K562 (cell line): Measurements from ENCODE around the gene CUTA. TPM values are rescaled to one million over a fixed set of nuclear protein-coding genes. Genes with fewer than 3 reads are reported as not detected.

Experiments
- ARHGAP35 ChIP-seq: fragments of 450-650 bp; IDR thresholded peaks from 2 replicates; pipeline ENCODE4 v1.6.1; 2018; ENCODE audit not compliant: partially characterized antibody
- DNMT1 ChIP-seq: fragments of 450-650 bp; IDR thresholded peaks from 2 replicates; pipeline ENCODE4 v1.6.1; 2016; ENCODE audit warnings: antibody characterized with exemption, mild to moderate bottlenecking
- FOXO4 ChIP-seq: fragments of 450-650 bp; formaldehyde crosslinking; IDR thresholded peaks from 2 replicates; pipeline ENCODE4 v1.4.0; 2020; ENCODE audit warnings: mild to moderate bottlenecking, moderate library complexity
- GTF2F1 ChIP-seq: IDR thresholded peaks from 2 replicates; pipeline ENCODE4 v1.6.1; 2011; ENCODE audit warnings: low read depth, low read length, improper control_type of control experiment
- HBP1 ChIP-seq: fragments of 450-650 bp; formaldehyde crosslinking; IDR thresholded peaks from 2 replicates; pipeline ENCODE4 v1.4.0; 2022; ENCODE audit warnings: missing genetic modification characterization
- HMGN3 ChIP-seq: IDR thresholded peaks from 2 replicates; pipeline ENCODE4 v1.6.1; 2011; ENCODE audit warnings: borderline replicate concordance, low read depth, mild to moderate bottlenecking, mixed read lengths, low read length; ENCODE audit not compliant: insufficient read length; ENCODE audit errors: extremely low read depth
- IRF2 ChIP-seq: sonication (generic); formaldehyde crosslinking; IDR thresholded peaks from 2 replicates; pipeline ENCODE4 v1.8.1; 2022; ENCODE audit warnings: mild to moderate bottlenecking, missing genetic modification reagents
- JUN ChIP-seq, 2 experiments: sonication (generic) in 1 of 2; formaldehyde crosslinking in 1 of 2; IDR thresholded peaks; 2 replicates each; pipeline versions ENCODE4 v1.6.1 to v1.8.0; 2012 to 2022; ENCODE audit warnings: borderline replicate concordance in 2 of 2, mild to moderate bottlenecking in 2 of 2, improper control_type of control experiment in 1 of 2, low read depth in 1 of 2, low read length in 1 of 2, missing genetic modification reagents in 1 of 2
- MED1 ChIP-seq: sonication (generic); formaldehyde crosslinking; IDR thresholded peaks from 2 replicates; pipeline ENCODE4 v1.8.1; 2023; ENCODE audit warnings: missing genetic modification reagents, borderline replicate concordance
- PHF20 ChIP-seq: fragments of 450-650 bp; IDR thresholded peaks from 2 replicates; pipeline ENCODE4 v1.6.1; 2018; ENCODE audit not compliant: partially characterized antibody
- POLR2AphosphoS2 ChIP-seq: IDR thresholded peaks from 2 replicates; pipeline ENCODE4 v1.6.1; 2012; ENCODE audit warnings: low read length, improper control_type of control experiment
- POLR2G ChIP-seq: fragments of 200-400 bp; formaldehyde crosslinking; IDR thresholded peaks from 2 replicates; pipeline ENCODE4 v1.6.1; 2017; ENCODE audit warnings: low read depth, mild to moderate bottlenecking, antibody characterized with exemption, low read length, moderate library complexity
- RAD51 ChIP-seq: fragments of 450-650 bp; IDR thresholded peaks from 2 replicates; pipeline ENCODE4 v1.7.1; 2016; ENCODE audit warnings: low read depth, mild to moderate bottlenecking, borderline replicate concordance
- RBFOX2 ChIP-seq: fragments of 200-400 bp; formaldehyde crosslinking; IDR thresholded peaks from 2 replicates; pipeline ENCODE4 v1.6.1; 2017; ENCODE audit warnings: low read depth, mild to moderate bottlenecking, low read length, moderate library complexity
- SAFB ChIP-seq: fragments of 200-400 bp; formaldehyde crosslinking; IDR thresholded peaks from 2 replicates; pipeline ENCODE4 v1.6.1; 2017; ENCODE audit warnings: low read depth, low read length, borderline replicate concordance
- SIN3A ChIP-seq, 2 experiments: fragments of 150-350 bp in 1 of 2; IDR thresholded peaks; 2 replicates each; pipeline ENCODE4 v1.6.1; 2011 to 2016; ENCODE audit warnings: borderline replicate concordance in 2 of 2, low read depth in 2 of 2, low read length in 2 of 2, mild to moderate bottlenecking in 2 of 2, moderate library complexity in 2 of 2; ENCODE audit not compliant: control insufficient read depth in 1 of 2
- SMARCA4 ChIP-seq: fragments of 450-650 bp; IDR thresholded peaks from 2 replicates; pipeline ENCODE4 v1.6.1; 2016
- SMARCA5 ChIP-seq: fragments of 450-650 bp; IDR thresholded peaks from 2 replicates; pipeline ENCODE4 v1.6.1; 2016
- STAT5B ChIP-seq: fragments of 250-450 bp; sonication (Bioruptor Pico); IDR thresholded peaks from 2 replicates; pipeline ENCODE4 v1.8.0; 2021; ENCODE audit warnings: mild to moderate bottlenecking, inconsistent platforms
- U2AF1 ChIP-seq: fragments of 200-400 bp; formaldehyde crosslinking; optimal IDR thresholded peaks from 2 replicates; pipeline ENCODE3; 2017; ENCODE audit warnings: mild to moderate bottlenecking, low read depth, low read length, moderate library complexity
- USF1 ChIP-seq: sonication (generic); formaldehyde crosslinking; IDR thresholded peaks from 2 replicates; pipeline ENCODE4 v1.9.0; 2022; ENCODE audit warnings: mild to moderate bottlenecking, missing genetic modification reagents
- XRCC4 ChIP-seq: IDR thresholded peaks from one replicate; pipeline ENCODE4 v1.6.1; 2011; ENCODE audit not compliant: insufficient read depth, insufficient read length; ENCODE audit errors: extremely low read depth
- ZBTB7A ChIP-seq: IDR thresholded peaks from 2 replicates; pipeline ENCODE4 v1.6.1; 2011; ENCODE audit warnings: low read depth, mild to moderate bottlenecking, low read length, moderate library complexity, borderline replicate concordance; ENCODE audit not compliant: control insufficient read depth
- ZNF24 ChIP-seq: fragments of 450-650 bp; IDR thresholded peaks from 2 replicates; pipeline ENCODE4 v1.6.1; 2016
- ZNF695 ChIP-seq: fragments of 450-650 bp; formaldehyde crosslinking; IDR thresholded peaks from 2 replicates; pipeline ENCODE4 v1.4.0; 2020; ENCODE audit warnings: mild to moderate bottlenecking, moderate library complexity
- ZNF75A ChIP-seq: fragments of 450-650 bp; formaldehyde crosslinking; IDR thresholded peaks from 2 replicates; pipeline ENCODE4 v1.4.0; 2020; ENCODE audit warnings: mild to moderate bottlenecking
- polyA plus RNA-seq, 8 experiments: library from polyadenylated mRNA; depleted of rRNA in 4 of 8; stranded (reverse) in 5 of 8; unstranded in 3 of 8; fragments of >200 nt; fragmentation: Nextera tagmentation in 2 of 8; fragmentation: Illumina TruSeq in 1 of 8; extraction: Ambion mirVana in 2 of 8; extraction: Trizol in 1 of 8; gene quantifications; 2 replicates each; pipeline versions ENCODE4 v1.2.1 to v1.2.3, GENCODE V29; 2011 to 2014; ENCODE audit warnings: inconsistent platforms in 1 of 8, missing spikeins in 1 of 8
- total RNA-seq, 7 experiments: library from RNA; depleted of rRNA in 6 of 7; stranded (reverse); fragments of >200 nt in 6 of 7; fragmentation: Illumina TruSeq in 2 of 7; extraction: Trizol in 2 of 7; gene quantifications; 2 replicates each; pipeline versions ENCODE4 v1.2.1 to v1.2.3, GENCODE V29; 2011 to 2021; ENCODE audit warnings: low replicate concordance in 1 of 7

Gene CUTA
- total and polyA plus RNA-seq, 9 of the 15 experiments (the other 6 are each of a cell fraction or from before 2014, with no cell fraction given): 166 to 682 (median 310) TPM

- TF ChIP-seq RBFOX2 (peak; percentile 89), SMARCA4 (no peak), RAD51 (no peak), STAT5B (no peak), POLR2AphosphoS2 (peak; percentile 100), XRCC4 (no peak), MED1 (no peak), ARHGAP35 (no peak), PHF20 (no peak), IRF2 (CRISPR knock-in tag) (no peak), DNMT1 (no peak), POLR2G (peak; percentile 92), GTF2F1 (no peak), SIN3A (IDR thresholded peaks at IDR 0.05; ENCODE audit: borderline replicate concordance in 2 of 2, control insufficient read depth in 1 of 2, low read depth in 2 of 2, low read length in 2 of 2) (peak; percentile 73 to 74; a peak in 1 of 4 replicates), ZNF24 (no peak), JUN (IDR thresholded peaks at IDR 0.05; ENCODE audit: borderline replicate concordance, low read depth, low read length) (peak; percentile 64; the same call in 1 of the 2 replicates), JUN (CRISPR knock-in tag; IDR thresholded peaks at IDR 0.05; ENCODE audit: borderline replicate concordance) (peak; percentile 42; the same call in 1 of the 2 replicates), USF1 (CRISPR knock-in tag) (peak; percentile 63), SAFB (peak; percentile 85), SMARCA5 (no peak), HBP1 (CRISPR knock-in tag) (peak; percentile 66; the same call in 1 of the 2 replicates), HMGN3 (peak; percentile 99), ZNF75A (no peak), ZBTB7A (peak; percentile 84), FOXO4 (CRISPR knock-in tag) (no peak), U2AF1 (no peak), ZNF695 (CRISPR knock-in tag) (peak; percentile 82; the same call in 1 of the 2 replicates)
These were observed 7.7 kb downstream of the CUTA start (continued) for GRCh38 chr6:33410050-33410710.
